CD14-positive monocyte (primary cell): ENCODE measurements around the gene CFD. TPM values are rescaled to one million over a fixed set of nuclear protein-coding genes. Genes with fewer than 3 reads are reported as not detected.

Experiments
- DNase-seq, 3 donors: peaks; one replicate each; pipeline ENCODE4 v3.0.0-alpha.2; 2011 to 2022
- H2AFZ ChIP-seq: 2 replicates; pipeline ENCODE4 v1.6.0; 2012; ENCODE audit warnings: mild to moderate bottlenecking, low read depth, low read length, inconsistent platforms; ENCODE audit not compliant: insufficient read depth, poor library complexity, severe bottlenecking
- H3K27ac ChIP-seq, 2 donors: 1 replicate in 1 of 2; 2 replicates in 1 of 2; pipeline ENCODE4 v1.5.1; 2012 to 2013; ENCODE audit warnings: low read length in 2 of 2, control low read depth in 1 of 2, inconsistent platforms in 1 of 2, low read depth in 1 of 2, mild to moderate bottlenecking in 1 of 2
- H3K27me3 ChIP-seq, 2 donors: one replicate each; pipeline versions ENCODE4 v1.6.0 to v1.6.1; 2011 to 2013; ENCODE audit warnings: low read length in 2 of 2; ENCODE audit not compliant: control insufficient read depth in 2 of 2, insufficient read depth in 2 of 2
- H3K36me3 ChIP-seq, 2 donors: replicated peaks in 1 of 2; 1 replicate in 1 of 2; 2 replicates in 1 of 2; pipeline versions ENCODE4 v1.5.1 to v1.6.1; 2012 to 2013; ENCODE audit warnings: low read length in 2 of 2, control low read depth in 1 of 2, inconsistent platforms in 1 of 2, mild to moderate bottlenecking in 1 of 2; ENCODE audit not compliant: insufficient read depth in 2 of 2, control insufficient read depth in 1 of 2
- H3K4me1 ChIP-seq, 2 donors: 1 replicate in 1 of 2; 2 replicates in 1 of 2; pipeline versions ENCODE4 v1.5.1 to v1.6.1; 2012 to 2013; ENCODE audit warnings: low read length in 2 of 2, control low read depth in 1 of 2, inconsistent platforms in 1 of 2, mild to moderate bottlenecking in 1 of 2, moderate library complexity in 1 of 2; ENCODE audit not compliant: insufficient read depth in 2 of 2, control insufficient read depth in 1 of 2
- H3K4me2 ChIP-seq: replicated peaks from 2 replicates; pipeline ENCODE3; 2012; ENCODE audit warnings: low read length, moderate library complexity, mild to moderate bottlenecking; ENCODE audit not compliant: poor library complexity, severe bottlenecking; ENCODE audit errors: extremely low read depth
- H3K4me3 ChIP-seq, 3 experiments: fragments of 200-600 bp in 1 of 3; sonication (generic) in 1 of 3; replicated peaks in 1 of 3; 1 replicate in 2 of 3; 2 replicates in 1 of 3; pipeline ENCODE4 v1.5.1; 2011 to 2013; ENCODE audit warnings: low read length in 3 of 3, mild to moderate bottlenecking in 3 of 3, control low read depth in 2 of 3, low read depth in 2 of 3, inconsistent platforms in 1 of 3, moderate library complexity in 1 of 3
- H3K79me2 ChIP-seq: 2 replicates; pipeline ENCODE4 v1.6.0; 2012; ENCODE audit warnings: mild to moderate bottlenecking, control low read depth, inconsistent platforms, low read length, moderate library complexity; ENCODE audit not compliant: insufficient read depth
- H3K9ac ChIP-seq: 2 replicates; pipeline ENCODE4 v1.6.0; 2017; ENCODE audit warnings: low read length, mild to moderate bottlenecking; ENCODE audit not compliant: insufficient read depth, poor library complexity, severe bottlenecking
- H3K9me3 ChIP-seq, 2 donors: replicated peaks in 1 of 2; 1 replicate in 1 of 2; 2 replicates in 1 of 2; pipeline versions ENCODE4 v1.5.1 to v1.6.1; 2012 to 2013; ENCODE audit warnings: low read length in 2 of 2, control low read depth in 1 of 2; ENCODE audit not compliant: control insufficient read depth in 1 of 2, insufficient read depth in 1 of 2
- H4K20me1 ChIP-seq: 2 replicates; pipeline ENCODE4 v1.6.0; 2012; ENCODE audit warnings: mild to moderate bottlenecking, low read length, control low read depth, moderate library complexity; ENCODE audit not compliant: insufficient read depth
- H3K27ac Mint-ChIP-seq, 7 donors: one replicate each; pipeline ENCODE4 v1.8.0; 2020; ENCODE audit warnings: mild to moderate bottlenecking in 7 of 7, mixed read lengths in 7 of 7, moderate library complexity in 6 of 7, inconsistent platforms in 2 of 7
- H3K27me3 Mint-ChIP-seq, 3 donors: one replicate each; pipeline ENCODE4 v1.8.0; 2021 to 2022; ENCODE audit warnings: low read depth in 3 of 3, mild to moderate bottlenecking in 3 of 3, mixed read lengths in 3 of 3, moderate library complexity in 3 of 3, inconsistent platforms in 1 of 3
- H3K36me3 Mint-ChIP-seq, 2 donors: one replicate each; pipeline ENCODE4 v1.8.0; 2020; ENCODE audit warnings: mixed read lengths in 2 of 2, inconsistent platforms in 1 of 2, mild to moderate bottlenecking in 1 of 2
- H3K4me1 Mint-ChIP-seq: one replicate; pipeline ENCODE4 v1.8.0; 2020; ENCODE audit warnings: mild to moderate bottlenecking, mixed read lengths
- H3K4me3 Mint-ChIP-seq, 2 donors: one replicate each; pipeline ENCODE4 v1.8.0; 2020; ENCODE audit warnings: mild to moderate bottlenecking in 2 of 2, mixed read lengths in 2 of 2, moderate library complexity in 1 of 2
- H3K9me3 Mint-ChIP-seq, 7 donors: one replicate each; pipeline ENCODE4 v1.8.0; 2020 to 2022; ENCODE audit warnings: mixed read lengths in 7 of 7, mild to moderate bottlenecking in 6 of 7, moderate library complexity in 6 of 7, inconsistent platforms in 2 of 7
- CTCF ChIP-seq: fragments of 200-600 bp; IDR thresholded peaks from one replicate; pipeline ENCODE4 v1.8.0; 2022; ENCODE audit warnings: antibody characterized with exemption, mild to moderate bottlenecking
- WGBS: methylation state at CpG from one replicate; pipeline ENCODE4 v1.1.5; 2013; ENCODE audit warnings: missing lambda C conversion rate; ENCODE audit not compliant: insufficient coverage; 5-methylcytosine and 5-hydroxymethylcytosine counted together
- intact Hi-C, 2 donors: fragments of 100-400 bp; cut with micrococcal nuclease; formaldehyde crosslinking; loops; one replicate each; pipeline versions ENCODE4 v1.15.0 to v1.15.1; 2023
- polyA plus RNA-seq, 3 donors: library from polyadenylated mRNA; depleted of rRNA in 1 of 3; unstranded in 2 of 3; stranded (reverse) in 1 of 3; fragments of 300-500 nt in 2 of 3; fragments of >200 nt in 1 of 3; fragmentation: Illumina TruSeq in 2 of 3; gene quantifications; 1 replicate in 2 of 3; 2 replicates in 1 of 3; pipeline ENCODE4 v1.2.3, GENCODE V29; 2012 to 2021

The CFD gene
- polyA plus RNA-seq, 3 donors, result 272 to 862 (median 654) TPM

- H3K27ac Mint-ChIP-seq, result no peak overlapping the region
Observed at GRCh38 chr19:899336-900042, 40.0 kb downstream of the CFD start.

GRCh38 chr19:900043-900301 lies 40.5 kb downstream of the CFD start:
- H2AFZ ChIP-seq, result no peak overlapping the region
- no peak overlapping the region for H3K9ac ChIP-seq
- H3K36me3 ChIP-seq, result peaks cover 36 to 49% of the 10 kb centered on the region in 2 donors
- 93% methylated on average over 10 of the region's 15 CpGs for WGBS
- H3K4me1 ChIP-seq, result no peaks in the 10 kb centered on the region
- no peak for TF ChIP-seq CTCF
- H3K4me1 Mint-ChIP-seq, result peaks cover 2% of the 10 kb centered on the region
- peaks cover 81% of the 10 kb centered on the region for H4K20me1 ChIP-seq
- H3K27me3 Mint-ChIP-seq, result peaks cover 0 to 4% (median 3%) of the 10 kb centered on the region in 3 donors
- H3K27me3 ChIP-seq, result no peaks in the 10 kb centered on the region
- DNase-seq, result no peak
- H3K9me3 ChIP-seq, result no peaks in the 10 kb centered on the region
- H3K27ac ChIP-seq, result no peak overlapping the region
- H3K79me2 ChIP-seq, result peaks cover 17% of the 10 kb centered on the region
- H3K4me3 ChIP-seq, result no peak overlapping the region
- peaks cover 39 to 73% of the 10 kb centered on the region in 2 donors for H3K36me3 Mint-ChIP-seq
- no peak overlapping the region for H3K4me3 Mint-ChIP-seq
- intact Hi-C loops, result no loop called here
- H3K9me3 Mint-ChIP-seq, result no peaks in the 10 kb centered on the region
- H3K27ac Mint-ChIP-seq, result no peak overlapping the region
- H3K4me2 ChIP-seq, result no peak overlapping the region

More at GRCh38 chr19:899336-900042, 40.0 kb downstream of the CFD start:
- H3K4me3 ChIP-seq, result no peak overlapping the region
- peaks cover 13% of the 10 kb centered on the region for H3K79me2 ChIP-seq
- no peak for TF ChIP-seq CTCF
- no peak overlapping the region for H2AFZ ChIP-seq
- no peak overlapping the region for H3K9ac ChIP-seq
- H3K9me3 Mint-ChIP-seq, result no peaks in the 10 kb centered on the region
- peaks cover 76% of the 10 kb centered on the region for H4K20me1 ChIP-seq
- H3K4me2 ChIP-seq, result no peak overlapping the region
- no peak overlapping the region for H3K27ac ChIP-seq
- no peak overlapping the region for H3K4me3 Mint-ChIP-seq
- no peaks in the 10 kb centered on the region for H3K9me3 ChIP-seq
- intact Hi-C loops, result no loop called here
- H3K4me1 Mint-ChIP-seq, result peaks cover 2% of the 10 kb centered on the region
- H3K27me3 Mint-ChIP-seq, result peaks cover 0 to 4% (median 3%) of the 10 kb centered on the region in 3 donors
- no peaks in the 10 kb centered on the region for H3K27me3 ChIP-seq
- H3K4me1 ChIP-seq, result no peaks in the 10 kb centered on the region
- H3K36me3 Mint-ChIP-seq, result peaks cover 38 to 68% of the 10 kb centered on the region in 2 donors
- peaks cover 36 to 49% of the 10 kb centered on the region in 2 donors for H3K36me3 ChIP-seq
- WGBS, result 92% methylated on average over 24 of the region's 32 CpGs
- no peak for DNase-seq
